MM.1S (cell line): ENCODE results near the gene PCBP1.
"Not testable (repeated sequence)": the region's sequence is repeated elsewhere in the genome, so short reads cannot be mapped to it uniquely, and the experiment has no call there.

Source experiments
- DNase-seq: peaks from one replicate; pipeline ENCODE4 v3.0.0-alpha.2; 2015
- H2AFZ ChIP-seq: fragments of 300-600 bp; sonication (generic); 2 replicates; pipeline ENCODE4 v1.6.0; 2016; ENCODE audit warnings: antibody characterized with exemption, low read length
- H3F3A ChIP-seq: fragments of 300-600 bp; sonication (generic); 2 replicates; pipeline ENCODE4 v1.6.1; 2016; ENCODE audit warnings: mild to moderate bottlenecking, antibody characterized with exemption, low read length, moderate library complexity, mixed read lengths; ENCODE audit not compliant: insufficient read depth
- H3K27ac ChIP-seq: fragments of 300-600 bp; sonication (generic); 2 replicates; pipeline ENCODE4 v1.5.1; 2016; ENCODE audit warnings: mild to moderate bottlenecking, low read length
- H3K27me3 ChIP-seq: fragments of 300-600 bp; sonication (generic); replicated peaks from 2 replicates; pipeline ENCODE4 v1.6.0; 2016; ENCODE audit warnings: low read length; ENCODE audit not compliant: insufficient read depth
- H3K36me3 ChIP-seq: fragments of 300-600 bp; sonication (generic); replicated peaks from 2 replicates; pipeline ENCODE4 v1.6.1; 2016; ENCODE audit warnings: mild to moderate bottlenecking, low read length, mixed read lengths; ENCODE audit not compliant: insufficient read depth
- H3K4me1 ChIP-seq: fragments of 300-600 bp; sonication (generic); 2 replicates; pipeline ENCODE4 v1.6.1; 2016; ENCODE audit warnings: low read length, mixed read lengths
- H3K4me2 ChIP-seq: fragments of 300-600 bp; sonication (generic); 2 replicates; pipeline ENCODE4 v1.6.0; 2016; ENCODE audit warnings: low read depth, low read length
- H3K4me3 ChIP-seq: fragments of 300-600 bp; sonication (generic); 2 replicates; pipeline ENCODE4 v1.5.1; 2016; ENCODE audit warnings: low read length, mixed read lengths
- H3K79me2 ChIP-seq: fragments of 300-600 bp; sonication (generic); 2 replicates; pipeline ENCODE4 v1.6.1; 2016; ENCODE audit warnings: mixed run types, low read length, mixed read lengths
- H3K9ac ChIP-seq: fragments of 300-600 bp; sonication (generic); 2 replicates; pipeline ENCODE4 v1.6.1; 2016; ENCODE audit warnings: low read length, mixed read lengths
- H3K9me2 ChIP-seq: fragments of 300-600 bp; sonication (generic); replicated peaks from 2 replicates; pipeline ENCODE4 v1.6.1; 2016; ENCODE audit warnings: mild to moderate bottlenecking, low read length, mixed read lengths; ENCODE audit not compliant: insufficient read depth
- H3K9me3 ChIP-seq: fragments of 300-600 bp; sonication (generic); replicated peaks from 2 replicates; pipeline ENCODE4 v1.6.1; 2016; ENCODE audit warnings: mild to moderate bottlenecking, low read length, mixed read lengths; ENCODE audit not compliant: insufficient read depth
- H4K20me1 ChIP-seq: fragments of 300-600 bp; sonication (generic); 2 replicates; pipeline ENCODE4 v1.6.1; 2016; ENCODE audit warnings: mild to moderate bottlenecking, low read length, moderate library complexity, mixed read lengths; ENCODE audit not compliant: insufficient read depth
- CTCF ChIP-seq: fragments of 300-600 bp; sonication (generic); IDR thresholded peaks from 2 replicates; pipeline ENCODE4 v1.5.1; 2016; ENCODE audit warnings: antibody characterized with exemption, low read length, mixed read lengths
- EZH2 ChIP-seq: fragments of 300-600 bp; sonication (generic); optimal IDR thresholded peaks from 2 replicates; pipeline ENCODE3; 2017; ENCODE audit warnings: low read depth, mild to moderate bottlenecking, antibody characterized with exemption, low read length, mixed read lengths
- EZH2phosphoT487 ChIP-seq: fragments of 300-600 bp; sonication (generic); IDR thresholded peaks from 2 replicates; pipeline ENCODE4 v1.6.1; 2018; ENCODE audit warnings: antibody characterized with exemption, low read length

Gene PCBP1

GRCh38 chr2:70125498-70125898 is 38.2 kb downstream of the PCBP1 start:
- Histone ChIP-seq H3K79me2 (no peaks in the 10 kb centered on the region), H3K9me2 (no peaks in the 10 kb centered on the region), H3K9me3 (no peaks in the 10 kb centered on the region), H3K27ac (peak overlapping the region; percentile 67; the same call in 1 of the 2 replicates), H3K36me3 (no peaks in the 10 kb centered on the region), H3K4me2 (peak overlapping the region; percentile 65), H3K4me1 (peaks cover 32% of the 10 kb centered on the region), H4K20me1 (no peaks in the 10 kb centered on the region), H3F3A (peaks cover 22% of the 10 kb centered on the region), H3K4me3 (peak overlapping the region; percentile 64), H3K9ac (peak overlapping the region; percentile 98), H2AFZ (peak overlapping the region; percentile 94), H3K27me3 (no peaks in the 10 kb centered on the region)
- no peak for TF ChIP-seq CTCF
- DNase-seq = no peak

- H2AFZ ChIP-seq = no peak overlapping the region
- peaks cover 32% of the 10 kb centered on the region for H3K4me1 ChIP-seq
- no peak overlapping the region for H3K4me2 ChIP-seq
- H3K27ac ChIP-seq = no peak overlapping the region
- H3K36me3 ChIP-seq = no peaks in the 10 kb centered on the region
- H3K27me3 ChIP-seq = no peaks in the 10 kb centered on the region
- no peak for DNase-seq
- peaks cover 22% of the 10 kb centered on the region for H3F3A ChIP-seq
- H3K9ac ChIP-seq = no peak overlapping the region
- H4K20me1 ChIP-seq = no peaks in the 10 kb centered on the region
- TF ChIP-seq EZH2 = no peak
- TF ChIP-seq CTCF = no peak
- no peak for TF ChIP-seq EZH2phosphoT487
- no peaks in the 10 kb centered on the region for H3K9me2 ChIP-seq
- H3K79me2 ChIP-seq = no peaks in the 10 kb centered on the region
- no peaks in the 10 kb centered on the region for H3K9me3 ChIP-seq
- H3K4me3 ChIP-seq = no peak overlapping the region
These were observed 39.1 kb downstream of the PCBP1 start for GRCh38 chr2:70126413-70126812.

- Histone ChIP-seq H4K20me1 (no peaks in the 10 kb centered on the region), H3K9ac (peak overlapping the region; percentile 4; the same call in 1 of the 2 replicates), H3K4me2 (peak overlapping the region; percentile 28; the same call in 1 of the 2 replicates), H2AFZ (peak overlapping the region; percentile 18; the same call in 1 of the 2 replicates), H3K79me2 (no peaks in the 10 kb centered on the region), H3K36me3 (no peaks in the 10 kb centered on the region), H3F3A (peaks cover 26% of the 10 kb centered on the region), H3K4me1 (peaks cover 38% of the 10 kb centered on the region), H3K27me3 (no peaks in the 10 kb centered on the region), H3K27ac (peak overlapping the region; percentile 34; the same call in 1 of the 2 replicates), H3K4me3 (peak overlapping the region; percentile 1; the same call in 1 of the 2 replicates), H3K9me3 (no peaks in the 10 kb centered on the region), H3K9me2 (no peaks in the 10 kb centered on the region)
- TF ChIP-seq EZH2 (no peak), EZH2phosphoT487 (no peak), CTCF (no peak)
- peak; percentile 54 for DNase-seq
These were observed 40.7 kb downstream of the PCBP1 start for GRCh38 chr2:70128005-70128404.

- H3K79me2 ChIP-seq, H3K27me3 ChIP-seq, H3K9me3 ChIP-seq, H3K36me3 ChIP-seq, H2AFZ ChIP-seq, H3K9me2 ChIP-seq, H4K20me1 ChIP-seq, DNase-seq: not testable (repeated sequence)
- Histone ChIP-seq H3K4me1 (peaks cover 25% of the 10 kb centered on the region), H3K27ac (peak overlapping the region; percentile 82; the same call in 1 of the 2 replicates), H3K4me3 (peak overlapping the region; percentile 49; the same call in 1 of the 2 replicates), H3K9ac (peak overlapping the region; percentile 80; the same call in 1 of the 2 replicates), H3F3A (peaks cover 13% of the 10 kb centered on the region), H3K4me2 (peak overlapping the region; percentile 89)
These were observed 44.3 kb downstream of the PCBP1 start for GRCh38 chr2:70131344-70132143.
